ENCODE measurements around the gene TMEM141. TPM values are rescaled to one million over a fixed set of nuclear protein-coding genes. Genes with fewer than 3 reads are reported as not detected.

TMEM141 gene
- total and polyA plus RNA-seq, 2 of the 8 experiments (the other 6 are each of a cell fraction or from before 2014, with no cell fraction given) = 51.1 to 137 TPM

DNA sequence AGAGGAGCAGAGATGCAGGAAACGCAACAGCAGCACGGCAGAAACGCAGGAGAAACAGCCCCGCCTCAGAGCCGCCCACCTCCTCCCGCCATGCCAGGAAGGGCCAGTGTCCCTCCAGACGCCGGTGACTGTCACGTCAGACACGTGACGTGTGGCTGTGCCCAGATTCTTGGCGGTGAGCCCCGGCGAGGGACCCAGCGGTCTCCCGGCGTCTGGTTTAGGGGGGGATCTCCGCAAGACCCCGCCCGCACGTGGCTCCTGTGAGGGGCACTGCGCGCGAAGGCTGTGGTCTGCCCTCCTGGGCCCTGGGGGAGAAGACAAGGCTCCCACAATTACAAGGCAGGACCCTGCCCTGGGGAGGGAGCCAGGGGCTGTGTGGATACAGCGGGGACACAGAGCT is 30.7 kb upstream of the TMEM141 start:
- DNase-seq (ENCODE audit: low read depth in 1 of 2, low spot score in 2 of 2) = no peak
- WGBS, 2 experiments (ENCODE audit: extremely low coverage in 1 of 2, insufficient coverage in 1 of 2, insufficient read length in 1 of 2, insufficient replicate concordance in 2 of 2, low coverage in 1 of 2, low lambda C conversion rate in 2 of 2, missing lambda C conversion rate in 1 of 2) = 88% methylated on average over 21 of the region's 25 CpGs; no CpG with 5 or more reads in 1 of the 2 experiments

More for the DNA sequence above, 30.7 kb upstream of the TMEM141 start:
- CTCF ChIA-PET (ENCODE audit: partially characterized antibody) = interaction anchor here (0.6 to 5.1 kb wide), 12 partner anchors 10 to 305 kb away, joined by 3 to 42 read pairs (median 4); no protein-coding TSS in a partner anchor
- Histone ChIP-seq H2AFZ (ENCODE audit: low read length) (no peak overlapping the region), H3K4ac (replicated peaks; ENCODE audit: insufficient read length, low read depth, low read length) (no peak overlapping the region), H3K4me3 (ENCODE audit: extremely low read depth in 1 of 4, insufficient read depth in 2 of 4, low read depth in 3 of 4, low read length in 4 of 4) (no peak overlapping the region), H3K9me3 (ENCODE audit: insufficient read depth in 2 of 2, low read depth in 1 of 2, low read length in 1 of 2) (peaks cover 0 to 6% of the 10 kb centered on the region in 2 experiments; a peak in 1 of 4 replicates), H2BK20ac (ENCODE audit: low read length) (0 out of 2 replicates have a peak overlapping the region, but pooled peaks have one; percentile 34), H2AK5ac (ENCODE audit: low read depth, low read length) (no peak overlapping the region), H4K5ac (ENCODE audit: insufficient read length, low read depth, low read length) (no peak overlapping the region), H2BK12ac (ENCODE audit: low read depth, low read length) (0 out of 2 replicates have a peak overlapping the region, but pooled peaks have one; percentile 39), H4K91ac (replicated peaks; ENCODE audit: insufficient read length, low read length) (no peak overlapping the region), H3K56ac (replicated peaks; ENCODE audit: insufficient read length, low read depth, low read length) (no peak overlapping the region), H3K27ac (ENCODE audit: low read depth, low read length) (no peak overlapping the region), H2BK15ac (ENCODE audit: low read length) (no peak overlapping the region), H3K4me1 (replicated peaks in 1 of 4; ENCODE audit: control insufficient read depth in 3 of 4, insufficient read depth in 4 of 4, low read length in 3 of 4) (peaks cover 0 to 13% (median 6%) of the 10 kb centered on the region in 4 experiments; a peak in 4 of 7 replicates), H4K8ac (ENCODE audit: extremely low read depth, insufficient read depth, low read length) (peak overlapping the region; percentile 93; the same call in 1 of the 2 replicates), H3K4me2 (ENCODE audit: insufficient read depth in 1 of 2, low read depth in 2 of 2, low read length in 2 of 2) (no peak overlapping the region), H2BK5ac (ENCODE audit: low read depth, low read length) (no peak overlapping the region), H2BK120ac (replicated peaks; ENCODE audit: low read depth, low read length) (no peak overlapping the region), H3K79me2 (ENCODE audit: control insufficient read depth in 1 of 2, insufficient read depth in 2 of 2, low read length in 2 of 2) (no peaks in the 10 kb centered on the region), H3K79me1 (ENCODE audit: low read depth, low read length) (no peaks in the 10 kb centered on the region), H3K18ac (ENCODE audit: extremely low read depth, low read length) (no peak overlapping the region; the same call in 1 of the 2 replicates), H3K36me3 (ENCODE audit: control insufficient read depth in 2 of 4, insufficient read depth in 4 of 4, low read length in 3 of 4) (no peaks in the 10 kb centered on the region), H3K14ac (ENCODE audit: insufficient read length) (no peak overlapping the region), H3K23me2 (ENCODE audit: low read depth, low read length) (no peaks in the 10 kb centered on the region; the same call in 1 of the 2 replicates), H3K23ac (ENCODE audit: insufficient read length) (no peak overlapping the region), H3K27me3 (replicated peaks in 1 of 4; ENCODE audit: control insufficient read depth in 3 of 4, extremely low read depth in 1 of 4, insufficient read depth in 3 of 4, low read length in 3 of 4) (no peaks in the 10 kb centered on the region; a peak in 2 of 7 replicates), H3K9ac (replicated peaks in 1 of 4; ENCODE audit: extremely low read depth in 1 of 4, low read depth in 3 of 4, low read length in 3 of 4) (no peak overlapping the region), H4K20me1 (replicated peaks in 1 of 2; ENCODE audit: control insufficient read depth in 1 of 2, insufficient read depth in 2 of 2, low read length in 2 of 2) (no peaks in the 10 kb centered on the region)
- TF ChIP-seq, protein P1, sequence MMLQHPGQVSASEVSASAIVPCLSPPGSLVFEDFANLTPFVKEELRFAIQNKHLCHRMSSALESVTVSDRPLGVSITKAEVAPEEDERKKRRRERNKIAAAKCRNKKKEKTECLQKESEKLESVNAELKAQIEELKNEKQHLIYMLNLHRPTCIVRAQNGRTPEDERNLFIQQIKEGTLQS (IDR thresholded peaks at IDR 0.05; ENCODE audit: insufficient read depth, low read depth, low read length) = no peak
- no peak for TF ChIP-seq SIX5 (IDR thresholded peaks at IDR 0.05; ENCODE audit: low read depth, low read length)
- no peak for TF ChIP-seq CHD2 (IDR thresholded peaks at IDR 0.05; ENCODE audit: low read length)
- no peak for TF ChIP-seq JUN (IDR thresholded peaks at IDR 0.05; ENCODE audit: low read depth, low read length)
- no peak for TF ChIP-seq BRCA1 (IDR thresholded peaks at IDR 0.05; ENCODE audit: low read depth, low read length)
- no peak for TF ChIP-seq NANOG (IDR thresholded peaks at IDR 0.05; ENCODE audit: insufficient read depth, low read depth, low read length, poor library complexity, severe bottlenecking)
- TF ChIP-seq TCF12 (IDR thresholded peaks at IDR 0.05; ENCODE audit: low read depth, low read length) = no peak
- TF ChIP-seq RBBP5 (IDR thresholded peaks at IDR 0.05; ENCODE audit: borderline replicate concordance, low read depth, low read length) = no peak
- POLR2A ChIA-PET (ENCODE audit: partially characterized antibody) = interaction anchor here (1.3 to 3.8 kb wide), 4 partner anchors 32 to 48 kb away, joined by 3 to 34 read pairs (median 4); partner anchors contain the start of gene RABL6
- no peak for FAIRE-seq

All from H1 (cell line).